Endothelial cell of hepatic sinusoid (primary cell): ENCODE measurements around the gene FIZ1.

Experiments
- in situ Hi-C: cut with HindIII; loops from 2 replicates; pipeline ENCODE4 v1.10.0; 2017; ENCODE audit warnings: low sequenced_read_pairs

FIZ1 gene

DNA sequence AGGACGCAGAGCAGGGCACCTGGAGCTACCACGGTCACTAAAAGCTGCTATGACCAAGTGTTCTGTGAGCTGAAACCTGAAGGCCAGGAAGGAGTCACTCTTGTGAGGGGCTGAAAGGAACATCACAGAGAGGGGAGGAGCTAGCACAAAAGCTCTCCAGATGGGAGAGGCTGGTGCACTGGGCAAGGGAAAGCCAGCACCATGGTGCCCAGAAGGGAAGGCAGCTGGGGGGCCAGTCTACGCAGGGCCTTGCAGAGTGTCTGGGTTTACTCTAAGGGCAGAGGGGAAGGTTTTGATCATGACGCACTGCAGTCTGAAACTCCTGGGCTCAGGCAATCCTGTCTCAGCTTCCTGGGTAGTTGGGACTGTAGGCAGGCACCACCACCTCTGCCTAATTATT, 37.4 kb upstream of the FIZ1 start:
- in situ Hi-C loops: no loop called here

DNA sequence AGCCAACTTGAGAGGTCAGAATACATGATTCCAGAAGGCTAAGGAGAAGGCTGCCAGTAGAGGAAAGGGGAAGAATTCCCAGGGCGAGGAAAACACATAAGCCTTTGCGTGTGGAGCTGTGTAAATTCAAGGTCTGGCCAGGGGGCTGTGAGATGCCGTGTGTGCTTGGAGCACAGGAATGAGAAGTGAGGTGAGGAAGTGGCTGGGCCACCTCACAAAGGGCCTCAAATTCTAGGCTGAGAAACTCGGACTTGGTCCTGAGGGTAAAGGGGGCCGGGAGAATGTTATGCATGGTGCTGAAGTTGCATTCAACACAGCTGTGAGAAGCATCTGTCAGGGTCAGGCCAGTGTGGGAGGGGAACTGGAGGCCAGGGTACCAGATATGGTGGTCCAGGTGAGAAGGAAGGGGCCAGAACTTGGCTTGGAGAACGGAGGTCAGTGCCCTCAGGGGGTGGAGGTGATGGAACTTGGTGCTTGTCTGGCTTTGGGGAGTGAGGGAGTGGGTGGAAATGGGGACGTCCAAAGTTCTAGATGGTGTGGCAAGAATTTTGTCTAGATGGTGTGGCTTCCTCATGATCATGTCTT, 36.6 kb upstream of the FIZ1 start:
- in situ Hi-C loops: no loop called here

DNA sequence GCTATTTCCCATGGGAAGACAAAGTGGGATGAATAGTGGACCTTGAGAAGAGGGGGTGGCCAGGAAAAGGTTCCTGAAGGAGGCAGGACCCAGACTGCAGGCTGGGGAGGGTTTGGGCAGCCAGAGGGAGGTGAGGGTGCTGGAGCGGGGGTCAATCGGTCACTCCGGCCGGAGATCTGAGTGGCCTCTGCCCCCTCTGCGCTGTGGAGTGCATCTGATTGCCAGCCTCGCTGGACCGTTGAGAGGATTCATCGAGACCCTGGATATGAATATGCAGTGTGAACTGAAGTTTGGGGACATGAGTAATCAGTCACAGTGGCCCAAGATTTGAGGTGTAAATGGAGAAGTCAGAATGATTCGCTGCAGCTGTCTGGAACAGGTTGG, 36.0 kb upstream of the FIZ1 start:
- in situ Hi-C loops: no loop called here

DNA sequence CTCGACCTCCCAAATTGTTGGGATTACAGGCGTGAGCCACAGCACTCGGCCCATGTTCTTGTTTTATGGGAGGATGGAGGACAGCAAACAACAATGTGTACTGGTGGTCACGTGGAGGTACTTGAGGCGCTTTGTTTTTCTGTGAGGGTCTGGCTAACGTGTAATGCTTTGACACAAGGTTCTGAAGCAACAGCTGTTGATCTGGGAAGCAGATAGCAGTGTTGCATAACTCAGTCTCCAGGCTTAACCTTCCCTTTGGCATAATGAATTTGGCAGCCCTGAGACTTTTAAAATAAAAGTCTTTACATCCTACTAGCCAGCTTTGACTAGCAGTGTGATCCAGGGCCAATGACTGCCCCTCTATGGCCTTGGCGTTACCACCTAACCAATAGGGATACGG, 34.5 kb upstream of the FIZ1 start:
- in situ Hi-C loops: no loop called here

DNA sequence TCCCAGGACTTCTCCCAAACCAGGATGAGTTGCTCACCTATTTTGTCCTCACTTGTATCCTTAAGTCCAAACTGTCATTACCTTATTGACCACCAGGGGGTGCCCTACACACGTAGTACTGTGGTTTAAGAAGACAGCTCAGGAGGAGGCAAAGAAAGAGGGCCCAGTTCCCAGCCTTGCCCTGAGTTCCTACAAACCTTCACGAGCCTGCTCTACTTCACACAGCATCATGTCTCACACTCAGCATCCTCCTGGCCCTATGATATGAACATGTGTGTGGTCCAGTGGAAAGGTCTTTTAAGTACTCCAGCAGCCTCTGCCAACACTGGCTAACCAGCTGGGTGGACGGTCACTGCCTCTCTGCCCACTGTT, 33.1 kb upstream of the FIZ1 start:
- in situ Hi-C loops: no loop called here

DNA sequence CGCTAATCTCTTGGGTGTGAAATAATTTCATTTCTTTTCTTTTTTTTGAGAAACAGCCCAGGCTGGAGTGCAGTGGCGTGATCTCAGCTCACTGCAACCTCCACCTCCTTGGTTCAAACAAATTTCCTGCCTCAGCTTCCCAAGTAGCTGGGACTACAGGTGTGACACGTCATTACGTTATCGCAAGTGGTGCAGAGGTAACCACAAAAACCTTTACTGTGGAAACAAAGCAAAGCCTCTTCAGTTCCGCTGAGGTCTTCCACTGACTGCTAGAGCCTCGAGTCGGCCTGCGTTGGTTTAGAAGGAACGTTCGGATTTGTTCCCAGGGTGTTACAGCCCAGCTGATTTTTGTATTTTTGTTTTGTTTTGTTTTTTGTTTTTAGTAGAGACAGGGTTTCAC, 27.0 kb upstream of the FIZ1 start:
- in situ Hi-C loops: no loop called here

DNA sequence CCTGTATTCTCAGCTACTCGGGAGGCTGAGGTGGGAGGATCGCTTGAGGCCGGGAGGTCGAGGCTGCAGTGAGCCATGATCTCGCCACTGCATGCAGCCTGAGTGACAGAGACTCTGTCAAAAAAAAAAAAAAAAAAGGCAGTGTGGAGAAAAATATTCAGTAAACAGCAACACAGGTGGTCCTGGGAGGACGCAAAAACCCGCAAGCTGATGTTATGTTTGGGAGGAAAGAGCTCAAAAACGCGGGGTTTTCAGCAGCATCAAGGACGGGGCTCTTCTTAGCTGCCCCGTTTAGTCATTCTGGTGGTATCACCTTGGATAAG, 25.6 kb upstream of the FIZ1 start:
- in situ Hi-C loops: no loop called here

DNA sequence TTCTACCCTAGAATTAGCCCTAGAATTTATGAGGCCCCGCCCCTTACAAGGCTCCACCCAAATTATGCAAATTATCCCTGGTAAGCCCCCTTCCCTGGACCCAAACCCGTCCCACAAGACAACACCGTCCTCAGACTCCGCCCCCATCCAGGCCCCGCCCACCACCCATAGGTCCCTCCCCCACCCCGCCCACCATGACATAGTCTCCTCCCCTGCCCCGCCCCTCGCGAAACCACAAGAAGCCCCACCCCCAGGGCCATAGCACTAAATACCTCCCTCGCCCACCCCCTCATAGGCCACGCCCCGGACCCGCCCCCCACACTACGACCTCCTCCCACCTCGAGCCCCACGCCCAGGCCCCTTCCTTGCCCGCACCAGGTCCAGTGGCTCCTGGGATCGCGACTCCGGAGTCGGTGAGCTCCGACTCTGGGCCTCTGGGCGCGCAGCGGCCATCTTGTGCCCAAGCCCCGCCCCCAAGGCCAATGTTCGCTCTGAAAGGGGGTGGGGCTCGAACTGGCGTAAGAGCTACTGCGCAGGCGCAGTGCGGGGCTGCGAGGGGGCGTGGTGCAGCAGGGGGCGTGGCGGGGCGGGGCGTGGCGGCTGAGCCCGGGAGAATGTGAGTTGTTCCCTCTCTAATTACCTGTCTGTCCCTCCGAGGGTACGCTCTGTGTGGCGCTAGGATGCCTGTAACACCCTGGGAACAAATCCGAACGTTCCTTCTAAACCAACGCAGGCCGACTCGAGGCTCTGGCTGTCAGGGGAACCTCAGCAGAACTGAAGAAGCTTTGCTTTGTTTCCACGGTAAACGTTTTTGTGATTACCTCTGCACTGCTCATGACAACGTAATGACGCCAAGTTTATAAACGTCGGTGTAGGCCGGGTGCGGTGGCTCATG, 25.0 kb upstream of the FIZ1 start, which contains the start of gene ZNF784:
Gene ZNF784 (minus strand): TSS at position 458 of the 895 bp plus-strand sequence. CDS start 5 bp downstream, at position 453.
- in situ Hi-C loops: loop anchor here (5.0 kb wide), 3 partner anchors 112 to 407 kb away; no protein-coding TSS in a partner anchor

DNA sequence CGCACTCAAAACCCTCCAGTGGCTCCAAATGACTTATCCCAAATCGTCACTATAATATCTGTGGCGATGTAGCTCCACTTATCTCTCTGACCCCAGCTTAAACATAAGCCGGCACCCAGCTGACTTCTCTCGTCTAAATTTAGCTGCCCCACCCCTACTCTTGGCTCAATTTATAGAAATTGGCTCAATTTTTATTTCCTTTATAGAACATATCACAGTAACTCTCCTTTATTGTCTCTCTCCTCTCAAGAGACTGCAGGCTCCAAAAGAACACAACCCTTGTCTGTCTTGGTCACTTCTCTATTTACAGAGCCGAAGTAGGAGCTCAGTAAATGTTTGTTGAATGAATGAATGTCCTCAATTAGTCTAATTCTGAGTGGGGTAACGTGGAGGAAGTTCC, 24.2 kb upstream of the FIZ1 start:
- in situ Hi-C loops: loop anchor here (5.0 kb wide), 3 partner anchors 111 to 406 kb away; no protein-coding TSS in a partner anchor

DNA sequence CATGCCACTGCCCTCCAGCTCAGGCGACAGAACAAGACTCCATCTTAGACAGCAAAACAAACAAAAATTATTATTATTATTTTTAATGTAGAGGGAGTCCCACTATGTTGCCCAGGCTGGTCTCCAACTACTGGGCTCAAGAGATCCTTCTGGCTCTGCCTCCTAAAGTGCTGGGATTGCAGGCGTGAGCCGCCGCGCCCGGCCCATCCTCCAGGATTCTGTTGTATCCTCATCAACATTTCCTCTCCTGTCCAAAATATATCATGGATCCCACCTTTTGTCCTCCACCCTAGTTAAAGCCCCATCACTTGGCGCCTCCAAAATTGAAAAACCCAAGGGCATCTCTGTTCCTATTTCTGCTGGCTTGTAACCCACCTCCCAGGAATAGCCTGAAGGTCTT, 23.8 kb upstream of the FIZ1 start:
- in situ Hi-C loops: loop anchor here (5.0 kb wide), 3 partner anchors 111 to 406 kb away; no protein-coding TSS in a partner anchor

DNA sequence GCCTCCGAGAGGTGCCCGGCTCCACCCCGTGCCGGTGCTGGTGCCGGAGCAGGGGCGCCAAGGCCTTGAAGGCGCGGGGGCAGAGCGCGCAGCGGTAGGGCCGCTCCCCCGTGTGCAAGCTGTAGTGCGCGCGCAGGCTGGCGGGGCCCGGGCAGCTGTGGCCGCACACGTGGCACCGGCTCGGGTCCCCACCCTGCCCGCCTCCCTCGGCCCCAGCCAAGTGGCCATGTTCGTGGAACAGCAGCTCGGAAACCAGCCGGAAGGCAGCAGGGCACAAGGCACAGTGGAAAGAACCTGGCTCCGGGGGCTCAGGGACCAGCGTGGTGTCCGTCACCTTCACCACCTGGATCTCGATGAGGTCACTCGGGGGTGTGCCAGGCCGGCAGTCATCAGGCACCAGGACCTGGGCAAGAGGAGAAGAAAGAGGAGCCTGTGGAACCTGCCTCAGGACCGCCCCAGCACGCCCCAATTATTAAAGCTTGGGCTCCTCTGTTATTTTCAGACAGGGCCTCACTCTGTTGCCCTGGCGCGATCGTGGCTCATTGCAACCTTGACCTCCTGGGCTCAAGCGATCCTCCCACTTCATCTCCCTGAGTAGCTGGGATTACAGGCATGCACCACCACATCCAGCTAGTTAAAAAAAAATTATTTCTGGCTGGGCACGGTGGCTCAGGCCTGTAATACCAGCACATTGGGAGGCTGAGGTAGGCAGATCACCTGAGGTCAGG, 23.1 kb upstream of the FIZ1 start:
- in situ Hi-C loops: loop anchor here (5.0 kb wide), 3 partner anchors 110 to 405 kb away; no protein-coding TSS in a partner anchor

DNA sequence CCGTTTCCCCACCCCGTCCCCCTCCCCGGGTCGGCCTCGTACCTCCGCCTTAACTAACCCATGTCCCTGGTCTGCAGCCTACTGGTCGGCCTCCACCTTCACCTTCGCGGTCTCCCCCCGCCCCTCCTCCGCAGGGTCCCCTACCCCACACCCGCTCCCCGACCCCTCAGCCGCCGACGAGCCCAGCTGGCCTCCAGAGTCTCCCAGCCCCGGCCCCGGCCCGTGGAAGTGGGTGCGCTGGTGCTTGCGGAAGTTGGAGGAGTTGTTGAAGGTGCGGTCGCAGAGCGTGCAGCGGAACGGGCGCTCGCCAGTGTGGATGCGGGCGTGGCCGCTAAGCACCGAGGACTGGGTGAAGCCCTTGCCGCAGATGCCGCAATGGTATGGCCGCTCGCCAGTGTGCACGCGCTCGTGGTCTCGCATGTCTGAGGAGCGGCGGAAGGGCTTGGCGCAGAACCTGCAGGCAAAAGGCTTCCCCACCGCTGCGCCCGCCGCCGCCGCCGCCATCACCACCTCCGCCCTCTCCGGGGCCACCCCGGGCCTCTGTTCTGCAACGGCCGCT, 22.4 kb upstream of the FIZ1 start:
- in situ Hi-C loops: loop anchor here (5.0 kb wide), 3 partner anchors 109 to 404 kb away; no protein-coding TSS in a partner anchor

DNA sequence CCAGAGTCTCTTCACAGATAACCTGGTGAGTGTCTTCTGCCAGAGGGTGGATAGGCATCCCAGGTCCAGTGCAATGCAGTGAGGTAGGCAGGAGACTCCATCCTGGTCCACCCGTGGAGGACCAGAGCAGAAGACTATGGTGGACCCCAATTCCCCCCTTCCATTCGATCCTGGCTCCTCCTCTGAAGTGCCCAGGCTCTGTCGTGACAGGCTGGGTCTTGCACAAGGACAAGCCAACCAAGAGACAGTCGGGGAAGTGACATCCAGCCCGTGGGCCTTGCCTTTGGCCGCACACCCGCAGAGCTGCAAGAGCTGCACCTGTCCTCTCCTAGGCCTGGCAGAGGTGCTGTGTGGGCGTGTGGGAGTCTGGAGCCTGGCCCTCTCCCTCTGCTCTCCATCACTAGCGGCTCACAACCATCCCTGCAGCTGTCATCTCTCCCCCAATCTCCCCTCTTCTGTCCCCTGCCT, 21.9 kb upstream of the FIZ1 start:
- in situ Hi-C loops: loop anchor here (5.0 kb wide), 3 partner anchors 109 to 404 kb away; no protein-coding TSS in a partner anchor

DNA sequence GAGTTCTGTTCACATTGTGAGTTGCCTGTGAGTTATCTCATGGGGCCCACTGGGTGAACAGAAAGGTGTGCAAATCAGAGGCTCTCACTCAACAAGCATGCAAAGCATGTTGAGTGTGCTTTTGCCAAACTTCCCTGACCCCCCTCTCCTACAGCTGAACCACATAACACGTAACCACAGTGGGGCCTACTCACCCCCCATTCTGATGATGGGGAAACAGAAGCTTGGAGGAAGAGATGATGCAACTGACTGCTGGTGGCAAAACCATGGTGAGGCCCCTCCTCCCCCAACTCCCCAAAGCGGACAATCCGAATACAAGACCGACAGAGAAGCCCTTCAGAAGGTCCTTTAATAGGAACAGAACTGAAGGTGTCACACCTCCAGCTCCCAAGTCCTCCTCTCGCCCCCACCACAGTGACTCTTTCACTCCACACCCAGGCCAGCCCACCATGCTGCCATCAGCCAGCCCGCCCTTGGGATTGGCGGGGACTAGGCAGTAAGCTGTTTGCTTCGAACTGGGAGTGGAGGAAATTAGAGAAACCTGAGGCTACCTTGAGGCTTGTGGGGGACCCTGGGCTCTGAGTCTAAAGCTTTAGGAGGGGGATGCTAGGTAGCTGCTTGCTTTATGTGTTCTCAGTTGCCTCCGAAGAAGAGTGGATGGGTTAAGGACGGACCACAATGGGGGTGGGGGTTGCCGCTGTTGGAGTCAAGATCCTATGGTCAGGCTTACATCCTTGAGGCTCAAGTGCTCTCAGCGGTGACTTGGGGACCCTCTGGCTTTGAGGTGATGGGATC, 21.3 kb upstream of the FIZ1 start:
- in situ Hi-C loops: loop anchor here (5.0 kb wide), 3 partner anchors 108 to 403 kb away; no protein-coding TSS in a partner anchor

DNA sequence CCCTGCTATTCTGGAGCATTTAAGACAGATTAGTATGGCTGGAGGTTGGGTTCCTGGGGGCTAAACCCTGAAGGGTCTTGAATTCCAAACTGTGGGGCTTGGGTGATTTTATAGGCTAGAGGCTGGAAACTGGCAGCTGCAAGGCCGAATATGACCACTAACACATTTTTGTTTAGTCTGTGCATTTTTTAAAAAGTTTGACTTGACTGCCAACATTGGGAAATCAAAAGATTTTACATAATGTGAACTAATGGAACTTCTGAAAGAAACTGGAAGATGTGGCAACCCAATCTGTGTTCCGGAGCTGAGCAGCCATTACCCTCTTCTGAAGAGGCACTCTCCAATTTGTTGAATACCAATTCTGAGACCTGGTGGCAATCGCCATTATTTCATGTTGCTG, 20.0 kb upstream of the FIZ1 start:
- in situ Hi-C loops: no loop called here

DNA sequence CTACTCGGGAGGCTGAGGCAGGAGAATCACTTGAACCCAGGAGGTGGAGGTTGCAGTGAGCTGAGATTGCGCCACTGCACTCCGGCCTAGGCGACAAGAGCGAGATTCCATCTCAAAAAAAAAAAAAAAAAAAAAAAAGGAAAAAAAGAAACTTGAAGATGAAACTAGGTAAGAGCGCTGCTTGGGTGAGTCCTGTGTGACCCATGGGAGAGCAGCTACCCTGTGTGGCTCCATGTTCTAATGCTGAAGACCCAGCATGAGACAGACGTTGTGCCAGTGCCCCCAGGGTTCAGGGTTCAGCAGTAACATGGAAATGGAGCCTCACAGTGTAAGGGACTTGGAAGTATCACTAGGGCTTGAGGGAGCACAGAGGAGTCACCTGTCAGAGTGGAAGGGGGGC, 19.1 kb upstream of the FIZ1 start:
- in situ Hi-C loops: no loop called here

DNA sequence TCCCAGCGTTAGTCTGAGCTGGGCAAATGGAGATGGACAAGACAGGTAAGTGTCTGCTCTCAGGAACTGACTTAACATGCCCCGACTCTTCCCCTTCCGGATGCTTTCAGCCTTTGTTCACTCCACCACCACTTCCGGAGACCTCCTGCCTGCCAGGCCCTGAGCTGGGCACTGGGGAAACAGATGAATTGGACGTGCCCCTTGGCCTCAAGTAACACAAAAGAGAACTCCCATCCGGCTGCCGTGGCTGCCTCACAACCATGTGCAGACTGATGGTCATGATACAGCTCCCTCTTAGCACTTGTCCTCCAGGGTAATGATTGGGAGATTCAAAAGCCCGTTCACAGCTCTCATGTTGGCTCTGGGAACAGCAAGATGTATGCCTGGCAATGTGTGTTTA, 18.1 kb upstream of the FIZ1 start:
- in situ Hi-C loops: no loop called here

DNA sequence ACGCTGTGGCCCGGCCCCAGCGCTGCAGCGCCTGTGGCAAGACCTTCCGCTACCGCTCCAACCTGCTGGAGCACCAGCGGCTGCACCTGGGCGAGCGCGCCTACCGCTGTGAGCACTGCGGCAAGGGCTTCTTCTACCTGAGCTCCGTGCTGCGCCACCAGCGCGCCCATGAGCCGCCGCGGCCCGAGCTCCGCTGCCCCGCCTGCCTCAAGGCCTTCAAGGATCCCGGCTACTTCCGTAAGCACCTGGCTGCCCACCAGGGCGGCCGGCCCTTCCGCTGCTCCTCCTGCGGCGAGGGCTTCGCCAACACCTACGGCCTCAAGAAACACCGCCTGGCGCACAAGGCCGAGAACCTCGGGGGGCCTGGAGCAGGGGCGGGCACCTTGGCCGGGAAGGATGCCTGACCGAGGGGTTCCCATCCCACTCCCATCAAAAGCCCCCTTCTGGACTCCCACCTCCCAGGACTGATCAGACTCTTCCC, 17.1 kb upstream of the FIZ1 start:
- in situ Hi-C loops: no loop called here

DNA sequence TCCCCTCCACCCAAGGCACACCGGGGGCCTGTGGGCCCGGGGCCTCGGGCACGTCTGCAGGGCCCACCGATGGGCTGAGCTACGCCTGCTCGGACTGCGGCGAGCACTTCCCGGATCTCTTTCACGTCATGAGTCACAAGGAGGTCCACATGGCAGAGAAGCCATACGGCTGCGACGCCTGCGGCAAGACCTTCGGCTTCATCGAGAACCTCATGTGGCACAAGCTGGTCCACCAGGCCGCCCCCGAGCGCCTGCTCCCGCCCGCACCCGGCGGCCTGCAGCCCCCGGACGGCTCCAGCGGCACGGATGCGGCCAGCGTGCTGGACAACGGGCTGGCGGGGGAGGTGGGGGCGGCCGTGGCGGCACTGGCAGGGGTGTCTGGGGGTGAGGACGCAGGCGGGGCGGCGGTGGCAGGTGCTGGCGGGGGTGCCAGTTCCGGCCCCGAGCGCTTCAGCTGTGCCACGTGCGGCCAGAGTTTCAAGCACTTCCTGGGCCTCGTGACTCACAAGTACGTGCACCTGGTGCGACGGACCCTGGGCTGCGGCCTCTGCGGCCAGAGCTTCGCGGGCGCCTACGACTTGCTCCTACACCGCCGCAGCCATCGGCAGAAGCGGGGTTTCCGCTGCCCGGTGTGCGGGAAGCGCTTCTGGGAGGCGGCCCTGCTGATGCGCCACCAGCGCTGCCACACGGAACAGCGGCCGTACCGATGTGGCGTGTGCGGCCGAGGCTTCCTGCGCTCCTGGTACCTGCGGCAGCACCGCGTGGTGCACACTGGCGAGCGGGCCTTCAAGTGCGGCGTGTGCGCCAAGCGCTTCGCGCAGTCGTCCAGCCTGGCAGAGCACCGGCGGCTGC, 16.5 kb upstream of the FIZ1 start:
- in situ Hi-C loops: no loop called here
